ENCODE data around the gene CBX6. TPM values are rescaled to one million over a fixed set of nuclear protein-coding genes. Genes with fewer than 3 reads are reported as not detected.

Gene CBX6
- 10 to 100 TPM; 22.5 to 44.6 (median 29.2) TPM for total RNA-seq
- polyA plus RNA-seq = 10 to 100 TPM; 23.1 to 29.0 TPM

GRCh38 chr22:38872172-38872830, at the start of gene CBX6:
Gene CBX6 (minus strand): TSS chr22:38872216. CDS start chr22:38872190, 26 bp downstream.
- DNase-seq = peak; percentile 95 to 98 (median 96)
- ATAC-seq = peak; percentile 83 to 87 (median 85)
- 0% methylated on average over 62 to 73 of the region's 73 CpGs for WGBS, 2 donors
- FAIRE-seq = no peak
- H3K4me3 ChIP-seq = peak within 1 kb of the TSS; percentile 57 to 69 (median 61)
- H3K27me3 ChIP-seq = no peaks in the 10 kb centered on the region
- H3K36me3 ChIP-seq = no peaks in the 10 kb centered on the region
- TF ChIP-seq, protein P1, sequence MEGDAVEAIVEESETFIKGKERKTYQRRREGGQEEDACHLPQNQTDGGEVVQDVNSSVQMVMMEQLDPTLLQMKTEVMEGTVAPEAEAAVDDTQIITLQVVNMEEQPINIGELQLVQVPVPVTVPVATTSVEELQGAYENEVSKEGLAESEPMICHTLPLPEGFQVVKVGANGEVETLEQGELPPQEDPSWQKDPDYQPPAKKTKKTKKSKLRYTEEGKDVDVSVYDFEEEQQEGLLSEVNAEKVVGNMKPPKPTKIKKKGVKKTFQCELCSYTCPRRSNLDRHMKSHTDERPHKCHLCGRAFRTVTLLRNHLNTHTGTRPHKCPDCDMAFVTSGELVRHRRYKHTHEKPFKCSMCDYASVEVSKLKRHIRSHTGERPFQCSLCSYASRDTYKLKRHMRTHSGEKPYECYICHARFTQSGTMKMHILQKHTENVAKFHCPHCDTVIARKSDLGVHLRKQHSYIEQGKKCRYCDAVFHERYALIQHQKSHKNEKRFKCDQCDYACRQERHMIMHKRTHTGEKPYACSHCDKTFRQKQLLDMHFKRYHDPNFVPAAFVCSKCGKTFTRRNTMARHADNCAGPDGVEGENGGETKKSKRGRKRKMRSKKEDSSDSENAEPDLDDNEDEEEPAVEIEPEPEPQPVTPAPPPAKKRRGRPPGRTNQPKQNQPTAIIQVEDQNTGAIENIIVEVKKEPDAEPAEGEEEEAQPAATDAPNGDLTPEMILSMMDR (IDR thresholded peaks at IDR 0.05) = no peak
- peak within 1 kb of the TSS; percentile 84 to 93 (median 90) for H3K27ac ChIP-seq
- H3K4me1 ChIP-seq = peaks cover 0 to 16% (median 13%) of the 10 kb centered on the region in 3 donors
- intact Hi-C loops (cut with DNase I) = loop anchor here in 1 of 3 donors (10.0 kb wide), 1 partner anchor 52 kb away; no protein-coding TSS in a partner anchor
- no peaks in the 10 kb centered on the region for H3K9me3 ChIP-seq

GRCh38 chr22:38921806-38922205, 49.8 kb upstream of the CBX6 start:
- DNase-seq (no peak), ATAC-seq (no peak), FAIRE-seq (no peak)
- H3K4me1 ChIP-seq = peaks cover 22 to 34% (median 30%) of the 10 kb centered on the region in 3 donors
- H3K9me3 ChIP-seq = no peaks in the 10 kb centered on the region
- intact Hi-C loops (cut with DNase I) = loop anchor here in 1 of 3 donors (10.0 kb wide), 1 partner anchor 47 kb away; the partner anchor contains the start of gene CBX6
- no peaks in the 10 kb centered on the region for H3K36me3 ChIP-seq
- peak overlapping the region in 2 of 4 donors; percentile 52 to 62 for H3K27ac ChIP-seq
- TF ChIP-seq, protein P1 (IDR thresholded peaks at IDR 0.05) = no peak
- no peak overlapping the region for H3K4me3 ChIP-seq
- 51 to 53% methylated on average over 4 of the region's 4 CpGs for whole genome bisulfite sequencing, 2 donors
- H3K27me3 ChIP-seq = no peaks in the 10 kb centered on the region

DNA sequence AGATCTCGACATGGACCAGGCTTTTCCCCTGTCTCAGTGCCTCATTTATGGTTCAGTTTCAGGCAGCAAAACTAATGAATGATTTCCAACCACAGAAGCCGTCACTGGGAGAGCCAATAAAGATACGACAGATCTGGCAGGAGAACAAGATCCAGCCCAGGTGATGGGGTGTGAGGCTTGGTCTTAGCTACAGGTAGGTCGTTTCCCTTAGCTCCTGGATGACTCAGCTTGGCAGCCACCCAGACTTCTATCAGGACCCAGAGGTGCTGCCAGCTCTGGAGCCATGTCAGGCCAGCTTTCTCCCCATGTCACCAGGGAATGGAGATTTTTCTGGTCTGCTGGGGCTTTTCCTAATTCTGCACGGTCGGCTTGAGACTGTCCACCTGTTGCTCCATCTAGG, 49.1 kb upstream of the CBX6 start:
- Histone ChIP-seq H3K9me3 (no peaks in the 10 kb centered on the region), H3K4me1 (peaks cover 20 to 34% (median 30%) of the 10 kb centered on the region in 3 donors), H3K27ac (peak overlapping the region in 3 of 4 donors; percentile 30 to 62 (median 52)), H3K36me3 (no peaks in the 10 kb centered on the region), H3K27me3 (no peaks in the 10 kb centered on the region), H3K4me3 (no peak overlapping the region)
- TF ChIP-seq, protein P1 (IDR thresholded peaks at IDR 0.05) = no peak
- WGBS, 2 donors = 12 to 16% methylated on average over 6 of the region's 6 CpGs
- FAIRE-seq = no peak
- ATAC-seq = peak; percentile 66 to 81 (median 73)
- intact Hi-C loops (cut with DNase I) = loop anchor here in 1 of 3 donors (10.0 kb wide), 1 partner anchor 46 kb away; the partner anchor contains the start of gene CBX6
- DNase-seq = peak; percentile 85 to 97 (median 96)

GRCh38 chr22:38919631-38920190, 47.7 kb upstream of the CBX6 start:
- ATAC-seq = no peak
- Histone ChIP-seq H3K36me3 (no peaks in the 10 kb centered on the region), H3K27me3 (no peaks in the 10 kb centered on the region), H3K4me3 (no peak overlapping the region), H3K9me3 (no peaks in the 10 kb centered on the region), H3K4me1 (peaks cover 10 to 25% (median 20%) of the 10 kb centered on the region in 3 donors), H3K27ac (no peak overlapping the region)
- intact Hi-C loops (cut with DNase I) = loop anchor here in 2 of 3 donors (5.0 to 10.0 kb wide), 2 partner anchors 42 to 45 kb away; partner anchors contain the start of gene CBX6 (in 1 of the 2)
- FAIRE-seq = no peak
- TF ChIP-seq, protein P1 (IDR thresholded peaks at IDR 0.05) = no peak
- no peak for DNase-seq
- 92 to 100% methylated on average over 1 of the region's 1 CpG for WGBS, 2 donors

Measured in pancreas (tissue), 10 donors.